HEK293 (cell line): ENCODE results near the gene APCDD1L.

Experiments used
- CTCF ChIA-PET: fragments of 350-600 bp; formaldehyde crosslinking; extraction: SDS; loops from one replicate; lab custom pipeline; 2021; ENCODE audit warnings: antibody characterized with exemption; lab: Yijun Ruan, JAX
- POLR2A ChIA-PET: fragments of 300-600 bp; formaldehyde crosslinking; extraction: SDS; loops from one replicate; lab custom pipeline; 2020; ENCODE audit warnings: antibody characterized with exemption, inconsistent platforms; lab: Yijun Ruan, JAX
- H3K27ac ChIP-seq: fragments of 200-500 bp; sonication (Bioruptor generic); 2 replicates; pipeline ENCODE4 v1.5.1; 2014; ENCODE audit warnings: low read depth, low read length, control low read depth, inconsistent platforms; ENCODE audit errors: extremely low read depth
- H3K36me3 ChIP-seq, 2 experiments: fragments of 200-500 bp in 1 of 2; sonication (Bioruptor generic) in 1 of 2; 1 replicate in 1 of 2; 2 replicates in 1 of 2; pipeline ENCODE4 v1.5.1; 2014 to 2017; ENCODE audit warnings: inconsistent platforms in 2 of 2, low read length in 2 of 2; ENCODE audit not compliant: control insufficient read depth in 2 of 2, insufficient read depth in 1 of 2
- H3K4me1 ChIP-seq: fragments of 200-500 bp; sonication (Bioruptor generic); 2 replicates; pipeline ENCODE4 v1.5.1; 2014; ENCODE audit warnings: mild to moderate bottlenecking, low read length, inconsistent platforms; ENCODE audit not compliant: control insufficient read depth, insufficient read depth
- H3K4me3 ChIP-seq: 2 replicates; pipeline ENCODE4 v1.5.1; 2011; ENCODE audit warnings: low read depth, mild to moderate bottlenecking, control low read depth, low read length, moderate library complexity
- H3K9me3 ChIP-seq: fragments of 200-500 bp; sonication (Bioruptor generic); 2 replicates; pipeline ENCODE4 v1.5.1; 2014; ENCODE audit warnings: low read depth, low read length, inconsistent platforms; ENCODE audit not compliant: control insufficient read depth, insufficient read depth
- BCL11A ChIP-seq: fragments of 450-650 bp; formaldehyde crosslinking; IDR thresholded peaks from 2 replicates; pipeline ENCODE4 v1.5.1; 2016; ENCODE audit warnings: low read depth, missing biosample characterization, missing genetic modification characterization
- HOXA7 ChIP-seq: sonication (generic); formaldehyde crosslinking; IDR thresholded peaks from 2 replicates; pipeline ENCODE4 v1.8.1; 2022; ENCODE audit warnings: missing genetic modification reagents, borderline replicate concordance
- HOXD13 ChIP-seq: sonication (generic); formaldehyde crosslinking; IDR thresholded peaks from 2 replicates; pipeline ENCODE4 v1.8.0; 2022; ENCODE audit warnings: missing genetic modification reagents, borderline replicate concordance
- SETDB1 ChIP-seq: IDR thresholded peaks from one replicate; pipeline ENCODE4 v1.6.1; 2017; ENCODE audit warnings: mild to moderate bottlenecking, low read length, moderate library complexity, mixed read lengths; ENCODE audit not compliant: insufficient read length
- YY2 ChIP-seq: fragments of 450-650 bp; formaldehyde crosslinking; IDR thresholded peaks from 2 replicates; pipeline ENCODE4 v1.5.1; 2016; ENCODE audit warnings: missing biosample characterization, missing genetic modification characterization
- ZBTB21 ChIP-seq: fragments of 450-650 bp; formaldehyde crosslinking; IDR thresholded peaks from 2 replicates; pipeline ENCODE4 v1.5.1; 2017; ENCODE audit warnings: missing biosample characterization, missing genetic modification characterization
- ZIC2 ChIP-seq: fragments of 450-650 bp; formaldehyde crosslinking; IDR thresholded peaks from 2 replicates; pipeline ENCODE4 v1.5.1; 2016; ENCODE audit warnings: missing biosample characterization, missing genetic modification characterization
- ZNF16 ChIP-seq: fragments of 450-650 bp; formaldehyde crosslinking; IDR thresholded peaks from 2 replicates; pipeline ENCODE4 v1.5.1; 2016; ENCODE audit warnings: low read depth, missing biosample characterization, missing genetic modification characterization
- ZNF223 ChIP-seq: fragments of 450-650 bp; formaldehyde crosslinking; IDR thresholded peaks from 2 replicates; pipeline ENCODE4 v1.5.1; 2016; ENCODE audit warnings: missing biosample characterization, missing genetic modification characterization
- ZNF549 ChIP-seq: fragments of 450-650 bp; IDR thresholded peaks from 2 replicates; pipeline ENCODE4 v1.5.1; 2018; ENCODE audit warnings: missing biosample characterization, missing genetic modification characterization, mild to moderate bottlenecking, inconsistent platforms, moderate library complexity
- ZNF623 ChIP-seq: fragments of 450-650 bp; formaldehyde crosslinking; IDR thresholded peaks from 2 replicates; pipeline ENCODE4 v1.5.1; 2016; ENCODE audit warnings: missing biosample characterization, missing genetic modification characterization
- ZNF626 ChIP-seq: fragments of 450-650 bp; sonication (Bioruptor Pico); formaldehyde crosslinking; IDR thresholded peaks from 2 replicates; pipeline ENCODE4 v1.5.1; 2018; ENCODE audit warnings: missing biosample characterization, missing genetic modification characterization, inconsistent platforms
- ZNF629 ChIP-seq: fragments of 450-650 bp; formaldehyde crosslinking; IDR thresholded peaks from 2 replicates; pipeline ENCODE4 v1.5.1; 2017; ENCODE audit warnings: missing biosample characterization, missing genetic modification characterization
- TF ChIP-seq, protein P1 (sequence below): fragments of 450-650 bp; formaldehyde crosslinking; IDR thresholded peaks from 2 replicates; pipeline ENCODE4 v1.5.1; 2016; ENCODE audit warnings: missing biosample characterization, missing genetic modification characterization
- TF ChIP-seq, protein P2 (sequence below): fragments of 450-650 bp; formaldehyde crosslinking; IDR thresholded peaks from 2 replicates; pipeline ENCODE4 v1.5.1; 2016; ENCODE audit warnings: missing biosample characterization, missing genetic modification characterization

The APCDD1L gene

DNA sequence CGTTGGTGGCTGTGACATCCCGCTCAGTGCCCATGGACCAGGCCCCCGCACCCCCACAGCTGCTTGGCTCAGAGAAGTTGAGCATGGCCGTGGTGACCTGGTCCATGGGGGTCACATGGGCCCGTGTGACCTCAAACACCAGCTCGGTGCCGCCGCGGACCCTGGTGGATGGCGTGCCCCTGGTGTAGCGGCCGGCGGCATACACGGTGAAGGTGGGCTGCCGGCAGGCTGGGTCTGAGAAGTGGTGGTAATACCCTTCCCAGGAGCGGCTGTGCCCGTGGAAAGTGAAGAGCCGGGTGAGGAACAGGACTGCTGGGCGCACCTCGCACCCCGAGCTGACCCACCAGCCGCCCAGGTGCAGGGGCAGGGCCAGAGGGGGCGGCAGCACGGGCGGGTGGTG is 54.1 kb downstream of the APCDD1L start:
- no peaks in the 10 kb centered on the region for H3K36me3 ChIP-seq
- no peaks in the 10 kb centered on the region for H3K4me1 ChIP-seq
- H3K4me3 ChIP-seq: no peak overlapping the region
- no peaks in the 10 kb centered on the region for H3K9me3 ChIP-seq
- ChIA-PET CTCF (no interaction called here), POLR2A (no interaction called here)
- no peak overlapping the region for H3K27ac ChIP-seq
- TF ChIP-seq BCL11A (tag by site-specific recombination) (no peak), ZBTB21 (tag by site-specific recombination) (no peak), ZNF223 (tag by site-specific recombination) (no peak), ZNF16 (no peak), ZNF626 (tag by site-specific recombination) (no peak), ZNF629 (no peak)
- TF ChIP-seq, all 188 proteins: peak for 0

DNA sequence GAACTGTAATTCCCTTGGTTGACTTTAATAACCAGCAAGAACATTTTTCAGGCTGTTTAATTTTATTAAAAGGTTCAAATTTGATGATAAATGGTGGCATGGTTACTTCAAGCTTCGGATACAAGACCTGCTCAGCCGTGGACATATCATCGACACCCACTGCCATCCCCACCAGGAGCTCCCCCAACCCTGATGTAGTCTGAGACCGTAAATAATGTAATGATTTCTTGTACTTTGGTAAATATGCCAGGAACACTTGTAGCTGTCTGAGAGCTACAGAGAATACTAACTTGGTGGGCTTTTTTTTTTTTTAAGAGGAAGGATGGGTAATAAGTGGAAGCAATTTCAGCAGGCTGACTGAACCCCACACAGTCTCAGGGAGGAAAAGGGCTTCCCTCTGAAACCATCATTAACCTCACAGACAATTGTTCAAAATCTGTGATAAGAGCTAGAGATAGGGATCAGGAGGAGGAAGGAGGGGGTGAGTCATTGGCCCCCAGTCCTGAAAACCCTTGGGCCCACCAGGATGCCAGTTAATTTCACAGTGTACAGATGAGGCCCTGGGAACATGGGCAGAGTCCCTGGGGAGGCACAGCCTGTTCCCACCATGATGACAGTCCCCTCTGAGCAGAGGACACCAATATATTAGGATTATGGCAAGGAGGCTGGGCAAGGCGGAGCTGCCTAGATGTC is 56.0 kb downstream of the APCDD1L start:
- Histone ChIP-seq H3K4me3 (no peak overlapping the region), H3K4me1 (no peaks in the 10 kb centered on the region), H3K9me3 (no peaks in the 10 kb centered on the region), H3K36me3 (no peaks in the 10 kb centered on the region), H3K27ac (no peak overlapping the region)
- ChIA-PET POLR2A (interaction anchor here (0.6 kb wide), 1 partner anchor 16 kb away, joined by 3 read pairs; no protein-coding TSS in a partner anchor), CTCF (interaction anchor here (0.8 to 1.0 kb wide), 3 partner anchors 12 to 226 kb away, joined by 3 read pairs; no protein-coding TSS in a partner anchor)
- TF ChIP-seq HOXA7: no peak
- TF ChIP-seq ZIC2 (tag by site-specific recombination): peak; percentile 90
- TF ChIP-seq, all 188 proteins: peak for 1

GRCh38 chr20:58458342-58459057 is 56.7 kb downstream of the APCDD1L start:
- peak; percentile 63 for TF ChIP-seq ZNF623 (tag by site-specific recombination)
- no peak for TF ChIP-seq ZNF549 (tag by site-specific recombination)
- no peak for TF ChIP-seq YY2 (tag by site-specific recombination)
- CTCF ChIA-PET: interaction anchor here (0.8 to 1.0 kb wide), 3 partner anchors 11 to 225 kb away, joined by 3 read pairs; no protein-coding TSS in a partner anchor
- Histone ChIP-seq H3K4me1 (no peaks in the 10 kb centered on the region), H3K36me3 (no peaks in the 10 kb centered on the region), H3K4me3 (no peak overlapping the region), H3K9me3 (no peaks in the 10 kb centered on the region), H3K27ac (no peak overlapping the region)
- POLR2A ChIA-PET: no interaction called here

DNA sequence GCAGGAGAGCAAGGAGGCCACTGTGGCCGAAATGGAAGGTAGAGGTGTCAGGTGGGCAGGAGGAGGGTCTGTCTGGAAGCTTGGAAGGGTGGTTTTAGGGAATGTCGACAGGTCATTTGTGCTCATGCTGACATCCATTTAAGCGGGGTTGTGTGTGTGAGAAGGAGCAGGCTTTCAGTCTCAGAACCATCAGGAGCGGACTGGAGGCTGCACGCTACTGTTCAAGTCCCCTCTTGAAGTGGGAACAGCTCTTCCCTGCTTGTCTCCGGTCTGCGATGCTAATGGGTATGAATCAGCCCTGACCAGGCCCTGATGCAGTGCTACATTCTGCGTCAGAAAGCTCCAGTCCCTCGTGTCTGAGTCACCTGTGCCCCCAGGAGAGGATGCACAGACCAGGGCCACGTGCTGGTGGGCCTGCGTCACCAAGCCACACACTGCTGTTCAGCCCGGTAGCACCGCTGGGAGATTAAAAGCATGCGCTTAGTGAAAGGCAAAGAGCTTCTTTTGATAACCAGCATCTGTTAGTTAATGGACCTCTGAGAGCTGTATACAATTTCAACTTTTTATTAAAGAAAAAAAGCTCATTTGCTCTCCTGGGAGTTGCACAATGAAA is 58.0 kb downstream of the APCDD1L start:
- Histone ChIP-seq H3K9me3 (no peaks in the 10 kb centered on the region), H3K4me1 (no peaks in the 10 kb centered on the region), H3K4me3 (no peak overlapping the region), H3K36me3 (peaks cover 0 to 4% of the 10 kb centered on the region in 2 experiments; a peak in 1 of 3 replicates), H3K27ac (no peak overlapping the region)
- TF ChIP-seq, protein P1, sequence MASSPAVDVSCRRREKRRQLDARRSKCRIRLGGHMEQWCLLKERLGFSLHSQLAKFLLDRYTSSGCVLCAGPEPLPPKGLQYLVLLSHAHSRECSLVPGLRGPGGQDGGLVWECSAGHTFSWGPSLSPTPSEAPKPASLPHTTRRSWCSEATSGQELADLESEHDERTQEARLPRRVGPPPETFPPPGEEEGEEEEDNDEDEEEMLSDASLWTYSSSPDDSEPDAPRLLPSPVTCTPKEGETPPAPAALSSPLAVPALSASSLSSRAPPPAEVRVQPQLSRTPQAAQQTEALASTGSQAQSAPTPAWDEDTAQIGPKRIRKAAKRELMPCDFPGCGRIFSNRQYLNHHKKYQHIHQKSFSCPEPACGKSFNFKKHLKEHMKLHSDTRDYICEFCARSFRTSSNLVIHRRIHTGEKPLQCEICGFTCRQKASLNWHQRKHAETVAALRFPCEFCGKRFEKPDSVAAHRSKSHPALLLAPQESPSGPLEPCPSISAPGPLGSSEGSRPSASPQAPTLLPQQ: no peak
- TF ChIP-seq HOXD13: no peak
- TF ChIP-seq, protein P2, sequence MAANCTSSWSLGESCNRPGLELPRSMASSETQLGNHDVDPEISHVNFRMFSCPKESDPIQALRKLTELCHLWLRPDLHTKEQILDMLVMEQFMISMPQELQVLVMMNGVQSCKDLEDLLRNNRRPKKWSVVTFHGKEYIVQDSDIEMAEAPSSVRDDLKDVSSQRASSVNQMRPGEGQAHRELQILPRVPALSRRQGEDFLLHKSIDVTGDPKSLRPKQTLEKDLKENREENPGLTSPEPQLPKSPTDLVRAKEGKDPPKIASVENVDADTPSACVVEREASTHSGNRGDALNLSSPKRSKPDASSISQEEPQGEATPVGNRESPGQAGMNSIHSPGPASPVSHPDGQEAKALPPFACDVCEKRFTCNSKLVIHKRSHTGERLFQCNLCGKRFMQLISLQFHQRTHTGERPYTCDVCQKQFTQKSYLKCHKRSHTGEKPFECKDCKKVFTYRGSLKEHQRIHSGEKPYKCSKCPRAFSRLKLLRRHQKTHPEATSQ (tag by site-specific recombination): no peak
- TF ChIP-seq SETDB1: peak; percentile 17
- POLR2A ChIA-PET: no interaction called here
- CTCF ChIA-PET: no interaction called here
